NCI-H82 (cell line): ENCODE results near the gene RAMP1.

Source experiments
- DNase-seq: peaks from one replicate; lab custom pipeline; 2025; lab: John Stamatoyannopoulos, UW

The RAMP1 gene

GRCh38 chr2:237951878-237952277 is 92.5 kb downstream of the RAMP1 start:
- DNase-seq = no peak

- no peak for DNase-seq
These were observed 93.4 kb downstream of the RAMP1 start for GRCh38 chr2:237952851-237953250.

DNA sequence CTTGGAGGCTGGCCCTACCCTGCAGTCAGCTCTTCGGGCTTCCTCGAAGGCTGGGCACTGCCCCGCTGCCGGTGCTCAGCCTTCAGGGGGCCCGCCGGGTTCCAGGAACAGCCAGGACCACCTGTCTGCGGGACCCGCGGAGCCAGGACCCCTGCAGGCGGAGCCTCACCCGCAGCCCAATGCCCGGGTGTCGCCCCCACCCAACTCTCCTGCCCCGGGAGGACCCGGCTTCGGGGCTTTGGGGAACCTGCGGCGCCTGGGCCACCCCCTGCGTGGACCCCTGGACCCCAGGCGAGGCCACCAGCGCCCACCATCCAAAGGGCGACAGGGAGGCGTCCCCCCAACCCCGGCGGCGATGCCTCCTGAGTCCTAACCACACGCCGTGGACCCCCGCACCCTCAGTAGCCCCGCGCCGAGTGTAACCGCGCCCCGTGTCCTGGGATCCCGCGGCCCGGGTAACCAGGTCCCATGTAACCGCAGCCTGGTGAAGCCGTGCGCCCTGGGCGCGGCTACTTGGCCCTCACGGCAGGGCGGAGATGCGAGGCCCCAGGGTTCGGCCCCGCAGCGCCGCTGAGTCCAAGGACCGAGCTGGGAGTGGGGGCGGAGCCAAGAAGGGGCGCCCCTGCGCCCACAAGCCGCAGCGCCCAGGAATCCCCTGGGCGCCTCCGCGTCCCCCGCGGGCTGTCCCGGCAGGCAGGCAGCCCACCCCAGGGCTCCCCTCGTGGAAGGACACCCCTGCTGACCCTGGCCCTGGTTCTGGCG is 96.4 kb downstream of the RAMP1 start:
- no peak for DNase-seq

GRCh38 chr2:237956402-237956736 is 96.9 kb downstream of the RAMP1 start:
- no peak for DNase-seq

DNA sequence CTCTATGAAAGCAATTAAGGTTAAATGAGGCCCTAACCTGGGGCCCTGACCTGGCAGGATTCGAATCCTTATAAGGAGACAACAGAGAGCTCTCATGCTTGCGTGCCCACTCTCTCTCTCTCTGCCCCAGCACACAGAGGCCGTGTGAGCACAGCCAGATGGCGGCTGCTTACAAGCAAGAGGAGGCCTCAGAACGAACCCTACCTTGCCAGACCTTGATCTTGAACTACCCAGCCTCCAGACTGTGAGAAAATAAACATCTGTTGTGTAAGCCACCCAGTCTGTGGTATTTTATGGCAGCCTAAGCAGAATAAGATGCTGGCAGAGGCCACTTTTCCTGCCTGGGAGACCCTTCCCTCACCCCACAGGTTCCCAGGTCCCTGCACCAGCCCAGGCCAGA is 102.2 kb downstream of the RAMP1 start:
- DNase-seq = no peak
